GM21528 (cell line): ENCODE measurements around the gene HSPB8.

Source experiments
- ATAC-seq: cut with Tn5 transposase; IDR thresholded peaks from one replicate; pipeline ENCODE4 v1.9.1; 2021; ENCODE audit warnings: mild to moderate bottlenecking, moderate library complexity; ENCODE audit not compliant: unreplicated experiment, low FRiP score

HSPB8 gene, protein sequence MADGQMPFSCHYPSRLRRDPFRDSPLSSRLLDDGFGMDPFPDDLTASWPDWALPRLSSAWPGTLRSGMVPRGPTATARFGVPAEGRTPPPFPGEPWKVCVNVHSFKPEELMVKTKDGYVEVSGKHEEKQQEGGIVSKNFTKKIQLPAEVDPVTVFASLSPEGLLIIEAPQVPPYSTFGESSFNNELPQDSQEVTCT

DNA sequence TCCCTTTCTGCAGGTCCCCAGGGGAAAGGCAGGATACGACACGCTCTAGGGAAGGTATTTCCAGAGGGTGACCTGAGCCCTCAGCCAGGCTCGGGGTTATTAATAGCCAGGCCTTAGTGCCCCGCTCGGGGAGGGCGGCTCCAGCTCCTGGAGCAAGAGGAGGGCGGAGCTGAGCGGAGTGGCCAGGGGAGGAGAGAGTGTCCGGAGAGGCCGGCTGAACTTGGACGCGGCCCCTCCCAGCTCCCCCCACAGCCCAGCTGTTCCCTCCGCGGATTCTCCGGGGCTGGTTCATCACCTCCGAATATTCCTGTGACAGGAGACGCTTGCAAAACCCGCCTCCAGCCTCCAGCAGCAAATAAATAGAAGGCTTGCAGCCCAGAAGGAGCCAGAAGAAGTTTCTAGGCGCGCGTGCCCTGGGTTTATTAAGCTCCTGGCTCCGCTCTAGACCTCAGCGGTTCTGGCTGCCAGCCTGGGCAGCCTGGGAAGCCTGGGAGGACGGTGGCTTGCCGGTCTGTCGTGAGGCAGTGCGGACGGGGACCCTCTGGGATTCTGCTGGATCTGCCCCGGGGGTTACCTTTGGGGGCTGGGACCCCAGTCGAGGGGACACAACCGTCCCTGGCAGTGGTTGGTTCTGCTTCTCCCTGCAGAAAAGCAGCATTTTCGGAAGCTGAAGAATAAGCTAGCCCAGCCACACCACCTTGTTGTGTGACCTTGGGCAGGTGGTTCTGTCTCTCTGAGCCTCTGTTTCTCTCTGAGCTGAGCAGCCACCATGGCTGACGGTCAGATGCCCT, at the start of gene HSPB8:
HSPB8 (plus strand) TSS at position 388 of the 791 bp plus-strand sequence; CDS start at position 770, 382 bp downstream.
- ATAC-seq: no peak

DNA sequence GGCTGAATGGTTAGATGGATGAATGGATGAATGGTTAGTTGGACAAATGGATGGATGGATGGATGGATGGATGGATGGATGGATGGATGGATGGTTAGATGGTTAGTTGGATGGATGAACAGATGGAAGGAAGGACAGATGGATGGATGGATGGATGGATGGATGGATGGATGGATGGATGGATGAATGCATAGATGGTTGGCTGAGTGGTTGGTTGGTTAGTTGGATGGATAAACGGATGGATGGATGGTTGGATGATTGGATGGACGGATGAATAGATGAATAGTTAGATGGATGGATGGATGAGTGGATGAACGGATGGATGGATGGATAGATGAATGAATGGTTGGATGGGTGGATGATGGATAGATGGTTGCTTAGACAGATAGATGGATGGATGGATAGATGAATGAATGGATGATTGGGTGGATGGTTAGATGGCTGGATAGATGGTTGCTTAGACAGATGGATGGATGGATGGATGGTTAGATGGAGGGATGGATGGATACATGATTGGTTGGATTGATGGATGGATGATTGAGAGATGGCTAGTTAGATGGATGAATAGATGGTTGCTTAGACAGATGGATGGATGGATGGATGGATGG, 48.8 kb upstream of the HSPB8 start:
- ATAC-seq: no peak

DNA sequence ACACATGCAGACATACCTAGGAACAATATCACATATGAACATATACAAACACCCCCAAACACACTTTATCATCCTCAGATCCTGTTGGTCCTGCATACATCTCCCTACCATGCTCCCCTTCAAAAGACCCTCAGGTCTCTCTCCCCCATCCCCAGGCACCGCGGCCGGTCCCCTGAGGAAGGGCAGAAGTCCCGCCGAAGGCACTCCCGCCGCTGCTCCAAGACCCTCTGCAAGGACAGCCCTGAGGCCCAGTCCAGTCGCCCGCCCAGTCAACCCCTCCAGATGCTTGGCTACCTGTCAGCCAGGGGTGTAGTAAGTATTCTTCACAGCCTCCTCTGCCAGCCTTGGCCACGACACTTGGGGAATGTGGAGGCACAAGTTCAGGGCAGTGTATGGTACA, 48.2 kb upstream of the HSPB8 start:
- no peak for ATAC-seq

DNA sequence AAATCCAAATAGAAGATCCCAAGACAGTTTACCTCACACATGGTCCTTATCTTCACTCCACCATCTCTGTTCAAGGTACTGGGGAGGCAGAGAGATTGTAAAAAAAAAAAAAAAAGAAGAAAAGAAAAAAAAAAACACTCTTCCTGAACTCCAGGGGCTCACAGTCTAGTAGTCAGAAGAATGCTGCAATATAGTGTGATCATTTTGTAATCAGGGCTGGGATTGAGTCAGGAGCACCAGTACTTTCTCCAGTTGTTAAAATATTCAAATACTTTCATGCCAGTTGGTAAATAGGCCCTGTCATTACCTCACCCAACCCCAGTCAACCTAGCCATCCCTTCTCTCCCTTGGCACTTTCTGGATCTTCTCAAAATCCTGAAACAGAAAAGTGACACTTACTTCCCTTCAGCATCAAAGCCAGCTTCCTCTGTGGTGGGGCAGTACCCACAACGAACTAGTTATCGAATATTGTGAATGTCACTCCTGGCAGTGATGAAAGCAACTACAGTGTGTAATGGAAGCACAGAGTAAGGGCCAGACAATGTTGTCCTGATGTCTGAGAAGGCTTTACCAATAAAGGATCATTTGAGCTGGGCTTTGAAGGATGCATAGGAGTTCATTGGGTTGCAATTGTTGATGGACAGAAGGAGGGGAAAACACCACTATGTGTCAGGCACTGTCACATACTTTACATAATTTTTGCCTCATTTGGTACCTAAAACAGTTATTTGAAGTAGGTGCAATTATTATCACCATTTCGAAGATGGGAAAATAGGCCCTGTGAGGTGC, 44.3 kb upstream of the HSPB8 start:
- no peak for ATAC-seq

DNA sequence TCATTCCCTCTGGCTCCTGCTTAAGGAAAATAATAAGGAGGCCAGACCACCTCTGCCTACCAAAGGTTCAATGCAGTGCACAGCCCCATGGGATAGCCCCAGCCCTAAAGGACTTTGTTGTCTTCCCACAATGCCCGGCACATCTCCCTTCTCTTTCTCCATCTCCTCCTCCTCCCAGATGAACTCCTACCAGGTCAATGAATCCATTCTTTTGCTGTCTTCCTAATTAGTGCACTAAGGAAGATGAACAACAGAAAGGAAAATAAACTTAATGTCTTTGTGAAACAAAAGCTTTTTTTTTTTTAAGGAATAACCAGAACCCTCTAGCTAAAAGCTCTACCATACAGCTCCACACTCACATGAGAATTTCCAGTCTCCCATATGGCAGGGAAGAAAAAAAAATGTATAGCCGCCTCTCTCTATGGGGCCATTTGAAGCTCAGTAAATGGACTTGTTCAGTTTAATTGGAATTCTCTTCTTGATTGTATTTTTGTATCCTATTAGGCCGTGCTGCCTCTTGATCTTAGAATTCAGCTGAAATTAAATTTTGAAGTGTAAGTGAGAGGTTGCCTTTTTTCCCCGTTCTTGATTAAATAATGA, 41.8 kb upstream of the HSPB8 start:
- ATAC-seq: no peak

DNA sequence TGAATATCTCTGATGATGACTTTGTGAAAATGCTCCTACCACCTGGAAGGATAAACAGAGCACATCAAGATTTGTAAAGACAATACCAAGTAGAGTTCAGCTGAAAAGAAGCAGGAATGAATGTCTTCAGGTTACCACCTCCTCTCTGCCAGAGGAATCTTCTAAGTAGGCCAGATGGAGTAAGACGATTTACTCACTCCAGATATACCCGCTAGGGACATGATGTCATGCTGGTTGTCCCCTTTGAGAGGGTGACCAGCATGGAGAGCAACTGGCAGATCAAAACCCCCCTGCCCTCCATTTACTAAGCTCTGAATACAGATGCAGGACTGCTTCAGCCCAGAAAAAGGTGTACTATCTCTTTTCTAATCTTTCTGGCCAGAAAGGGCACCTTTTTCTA, 39.3 kb upstream of the HSPB8 start:
- ATAC-seq: no peak

DNA sequence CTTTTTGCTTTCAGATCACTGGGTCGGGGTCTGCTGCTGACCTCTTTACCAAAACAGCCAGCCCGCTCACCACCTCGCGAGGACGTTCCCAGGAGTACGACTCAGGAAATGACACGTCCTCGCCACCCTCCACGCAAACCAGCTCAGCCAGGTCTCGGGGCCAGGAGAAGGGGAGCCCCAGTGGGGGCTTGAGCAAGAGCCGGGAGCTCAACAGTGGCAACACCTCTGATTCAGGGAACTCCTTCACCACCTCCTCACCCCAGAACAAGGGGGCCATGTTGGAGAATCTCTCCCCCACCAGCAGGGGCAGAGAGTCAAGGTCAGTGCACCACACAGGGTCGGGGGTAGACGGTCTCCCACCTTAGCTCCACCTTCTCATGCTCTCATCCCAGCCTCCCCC, 33.4 kb upstream of the HSPB8 start:
- ATAC-seq: no peak

DNA sequence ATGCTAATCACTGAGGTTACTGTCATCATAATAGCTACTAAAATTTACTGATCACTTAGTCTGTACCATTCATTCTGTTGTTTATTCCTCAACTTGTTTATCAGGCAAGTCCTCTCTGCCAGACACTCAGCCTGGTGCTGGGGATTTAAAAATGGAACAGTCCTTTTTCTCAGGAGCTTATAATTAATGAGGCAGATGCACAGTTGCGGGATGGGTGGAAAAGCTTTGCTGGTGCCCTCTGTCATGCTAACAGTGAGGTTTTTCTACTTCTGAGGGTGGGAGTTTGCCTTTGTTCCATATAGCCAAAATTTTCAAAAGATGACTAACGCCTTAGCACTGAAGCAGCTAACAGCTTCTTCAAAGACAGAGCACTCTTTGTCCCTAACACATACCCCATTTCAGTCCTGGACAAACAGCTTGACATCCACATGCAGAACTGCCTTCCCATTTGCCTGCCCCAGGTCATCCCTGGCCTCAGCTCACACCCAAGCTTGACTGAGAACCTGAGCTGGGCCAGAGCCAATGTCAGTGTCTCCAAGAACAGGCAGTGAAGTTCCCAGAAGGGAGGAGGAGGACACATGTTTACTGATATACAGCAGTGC, 30.8 kb upstream of the HSPB8 start:
- no peak for ATAC-seq

DNA sequence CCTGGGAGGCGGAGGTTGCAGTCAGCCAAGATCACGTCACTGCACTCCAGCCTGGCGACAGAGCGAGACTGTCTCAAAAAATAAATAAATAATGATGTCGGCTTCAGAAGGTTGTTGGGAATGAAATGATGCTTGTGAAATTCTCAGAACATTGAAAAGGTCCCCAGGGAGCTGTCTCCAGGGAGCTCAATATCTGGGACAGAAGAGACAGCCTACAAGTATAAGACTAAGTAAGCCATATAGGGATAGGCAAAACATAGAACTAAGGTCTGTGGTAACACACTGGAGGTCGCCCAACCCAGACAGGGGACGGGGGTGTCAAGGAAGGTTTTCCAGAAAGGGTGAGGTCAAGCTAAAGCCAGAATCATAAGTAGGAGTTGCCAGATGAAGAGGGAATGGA, 29.5 kb upstream of the HSPB8 start:
- ATAC-seq: no peak

DNA sequence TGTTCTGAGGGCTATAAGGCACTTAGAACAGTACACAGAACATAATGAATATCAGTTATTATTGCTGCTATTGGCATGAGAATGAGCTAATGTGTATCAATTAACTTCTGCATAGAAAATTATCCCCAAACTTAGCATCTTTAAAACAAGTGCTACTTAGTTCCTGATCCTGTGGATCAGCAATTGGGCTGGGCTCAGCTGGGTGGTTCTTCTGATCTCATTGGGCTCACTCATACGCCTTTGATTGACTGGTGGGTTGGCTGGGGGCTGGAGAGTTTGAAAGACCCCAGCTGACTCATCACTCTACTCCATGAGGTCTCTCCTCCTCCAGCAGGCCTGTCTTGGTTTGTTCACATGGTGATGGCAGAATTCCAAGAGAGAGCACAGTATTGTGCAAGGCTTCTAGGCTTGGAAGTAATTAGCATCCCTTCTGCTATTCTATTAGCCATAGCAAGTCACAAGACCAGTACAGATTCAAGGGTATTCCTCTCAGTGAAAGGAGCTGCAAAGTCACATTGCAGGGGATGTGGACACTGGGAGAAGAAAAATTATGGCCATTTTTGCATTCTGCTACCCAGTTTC, 27.2 kb upstream of the HSPB8 start:
- ATAC-seq: no peak

DNA sequence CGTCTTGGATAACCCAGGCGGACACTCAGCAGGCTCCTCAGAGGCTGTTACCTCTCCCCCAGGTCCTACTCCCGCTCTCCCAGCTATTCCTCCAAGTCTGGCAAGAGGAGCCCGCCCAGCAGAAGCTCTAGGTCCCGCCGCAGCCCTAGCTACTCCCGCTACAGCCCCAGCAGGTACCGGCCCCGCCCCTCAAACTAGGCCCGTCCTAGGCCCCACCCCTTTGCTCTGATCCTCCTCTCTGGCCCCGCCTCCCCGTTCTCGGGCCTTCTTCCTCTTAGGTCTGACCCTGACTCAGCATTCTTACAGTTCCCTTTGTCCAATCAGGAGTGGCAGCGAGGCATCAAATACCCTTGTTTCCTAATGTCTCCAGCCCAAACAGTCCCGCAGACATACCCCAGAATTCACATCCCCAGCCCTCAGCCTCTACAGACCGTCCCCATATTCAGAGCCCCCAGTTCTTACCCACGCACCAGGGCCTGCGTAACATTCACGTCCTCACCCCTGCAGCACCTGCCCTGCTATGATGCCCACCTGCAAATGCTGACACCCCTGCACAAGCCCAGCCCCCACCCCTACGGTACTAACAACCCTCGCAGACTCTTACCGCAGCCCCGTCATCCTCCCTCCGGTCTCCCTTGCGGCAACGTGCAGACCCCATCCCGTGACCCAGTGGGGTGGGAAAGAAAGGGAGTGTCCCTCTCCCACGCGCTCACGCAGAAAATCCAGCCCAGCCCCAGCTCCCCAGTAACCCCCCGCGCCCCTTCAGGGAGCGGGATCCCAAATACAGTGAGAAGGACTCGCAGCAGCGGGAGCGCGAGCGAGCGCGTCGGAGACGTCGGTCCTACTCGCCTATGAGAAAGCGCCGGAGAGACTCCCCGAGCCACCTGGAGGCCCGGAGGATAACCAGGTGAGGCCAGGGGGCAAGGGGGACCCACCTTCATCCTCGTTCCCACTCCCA, 25.0 kb upstream of the HSPB8 start:
- no peak for ATAC-seq

DNA sequence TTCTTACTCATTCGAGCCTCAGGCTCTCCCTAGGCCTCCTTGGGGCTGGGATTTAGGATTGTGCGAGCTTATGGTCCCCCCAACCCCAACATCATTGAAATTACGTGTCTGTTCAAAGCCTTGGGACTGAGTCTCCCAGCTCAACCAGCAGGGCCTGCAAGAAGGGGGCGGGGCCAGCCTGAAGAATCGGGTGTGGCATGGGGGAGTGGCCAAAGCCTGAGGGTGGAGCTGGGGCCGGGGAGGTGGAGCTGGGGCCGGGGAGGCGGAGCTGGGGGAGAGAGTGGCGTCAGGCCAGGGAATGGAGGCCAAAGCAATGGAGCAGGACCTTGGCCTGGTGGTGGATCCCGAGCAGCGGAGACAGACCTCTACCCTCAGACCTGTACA, 24.3 kb upstream of the HSPB8 start:
- no peak for ATAC-seq

DNA sequence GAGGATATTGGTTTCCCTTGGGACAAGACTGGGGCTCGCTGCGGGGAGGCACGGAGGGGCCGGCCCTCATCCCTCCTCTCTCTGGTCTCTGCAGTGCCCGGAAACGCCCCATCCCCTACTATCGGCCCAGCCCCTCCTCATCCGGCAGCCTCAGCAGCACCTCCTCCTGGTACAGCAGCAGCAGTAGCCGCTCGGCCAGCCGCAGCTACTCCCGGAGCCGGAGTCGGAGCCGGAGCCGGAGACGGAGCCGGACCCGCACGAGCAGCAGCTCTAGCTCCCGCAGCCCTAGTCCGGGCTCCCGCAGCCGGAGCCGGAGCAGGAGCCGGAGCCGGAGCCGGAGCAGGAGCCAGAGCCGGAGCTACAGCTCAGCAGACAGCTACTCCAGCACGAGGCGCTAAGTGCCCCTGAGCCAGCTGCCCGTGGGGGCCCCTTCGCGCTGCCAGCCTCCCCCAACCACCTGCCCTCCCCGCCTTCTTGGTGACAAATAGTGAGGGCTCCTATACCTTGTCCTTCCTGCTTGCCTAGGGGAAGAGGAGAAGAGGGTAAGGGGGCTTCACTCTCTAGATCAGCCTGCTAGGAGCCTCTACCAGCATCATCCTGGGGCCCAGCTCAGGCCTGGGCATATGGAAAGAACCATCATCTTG, 22.2 kb upstream of the HSPB8 start:
- ATAC-seq: no peak

DNA sequence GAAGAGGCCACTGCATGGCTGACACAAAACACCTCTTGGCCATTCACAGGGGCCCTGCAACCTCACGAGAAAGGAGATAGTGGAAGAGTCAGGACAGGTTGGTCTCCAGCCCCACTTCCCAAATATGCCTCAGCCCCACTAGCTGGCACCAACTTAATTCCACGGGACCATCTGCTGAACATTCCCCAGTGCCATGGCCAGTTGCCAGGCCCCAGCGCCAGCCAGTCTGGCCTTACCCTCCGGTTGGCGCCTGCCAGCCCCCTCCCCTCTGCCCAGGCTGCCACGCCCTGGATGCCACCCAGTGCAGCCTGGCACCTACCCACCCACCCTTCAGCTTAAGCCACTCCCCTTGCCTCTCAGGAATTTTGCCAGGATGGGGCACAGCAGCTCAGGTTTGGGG, 21.2 kb upstream of the HSPB8 start:
- ATAC-seq: no peak

DNA sequence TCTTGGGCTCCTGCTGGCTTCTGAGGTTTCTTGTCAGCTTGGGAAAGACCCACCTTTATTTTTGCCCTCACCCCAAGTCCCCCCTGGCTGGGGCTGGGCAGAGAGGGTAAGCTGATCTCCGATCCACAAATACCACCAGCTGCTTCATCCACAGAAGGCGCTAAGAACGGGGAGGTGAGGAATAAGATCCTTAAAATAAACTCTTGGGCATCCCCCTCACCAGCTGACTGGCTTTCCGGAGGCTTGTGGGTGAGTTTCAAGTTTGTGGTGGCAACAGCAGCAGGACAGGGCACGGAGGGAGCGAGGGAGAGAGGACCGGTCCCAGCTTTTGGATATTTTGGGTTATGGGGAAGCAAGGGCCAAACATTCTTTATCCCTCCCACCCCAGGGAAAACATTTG, 20.8 kb upstream of the HSPB8 start:
- ATAC-seq: no peak

DNA sequence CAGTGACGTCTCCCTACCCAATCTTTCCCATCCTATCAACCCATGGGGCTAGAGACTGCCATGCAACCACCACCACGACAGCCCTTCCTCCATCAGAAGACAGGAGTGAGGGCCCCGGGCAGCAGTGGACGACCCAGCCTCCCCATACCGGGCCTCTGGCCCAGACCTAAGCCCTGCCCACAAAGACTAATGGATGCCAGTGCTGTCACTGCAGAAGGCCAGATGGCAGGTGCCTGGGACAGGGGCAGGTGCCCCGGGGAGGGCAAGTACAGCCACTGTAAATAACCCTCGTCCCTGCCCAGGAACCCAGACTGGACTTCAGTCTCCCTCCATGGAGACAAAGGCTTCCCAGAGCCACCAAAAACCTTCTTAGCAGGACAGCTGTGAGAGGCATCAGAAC, 20.3 kb upstream of the HSPB8 start:
- no peak for ATAC-seq

DNA sequence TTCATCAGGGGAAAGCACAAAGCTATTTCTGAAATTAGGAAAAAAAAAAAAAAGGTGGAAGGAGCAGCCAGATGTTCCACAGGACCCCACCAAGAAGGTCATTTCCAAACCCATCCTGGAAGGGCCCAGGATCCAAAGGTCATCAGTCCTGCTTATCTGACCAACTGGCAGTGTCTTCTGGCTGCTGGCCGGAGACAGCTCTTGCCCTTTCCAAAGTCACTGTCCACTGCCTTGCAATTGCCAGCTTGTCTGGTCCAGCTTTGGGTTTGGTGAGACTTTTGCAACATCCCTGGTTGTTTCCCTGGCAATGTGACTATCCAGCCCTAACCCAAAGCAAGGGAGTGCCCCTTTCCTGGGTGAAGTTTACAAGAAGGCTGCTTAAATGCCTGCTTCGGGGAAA, 18.9 kb upstream of the HSPB8 start:
- ATAC-seq: no peak

DNA sequence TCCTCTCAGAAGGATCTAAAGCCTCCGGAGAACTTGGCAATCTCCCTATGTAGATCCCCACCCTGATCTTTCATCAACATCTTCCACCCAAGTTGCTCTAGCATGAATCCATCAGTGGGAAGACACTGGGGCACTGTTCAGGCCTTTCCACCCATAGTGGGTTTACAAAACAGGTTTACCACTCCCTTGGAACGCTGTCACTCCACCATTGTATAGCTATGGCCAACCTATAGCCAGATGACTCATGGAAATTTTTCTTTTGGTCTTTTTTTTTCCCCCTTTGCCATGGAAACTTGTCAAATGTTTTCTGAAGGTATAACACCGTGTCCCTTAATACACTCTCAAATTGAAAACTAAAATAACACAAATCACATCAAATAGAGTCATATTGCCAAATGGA, 10.8 kb upstream of the HSPB8 start:
- no peak for ATAC-seq
